Islet of Langerhans (tissue), 1 donor: ENCODE results near the gene SLC6A12.
"Not testable (repeated sequence)": the region's sequence is repeated elsewhere in the genome, so short reads cannot be mapped to it uniquely, and the experiment has no call there.

Experiments
- FAIRE-seq: peaks from one replicate; lab custom pipeline; 2011; peaks lifted over from hg19 to GRCh38; lab: Jason Lieb, UNC

SLC6A12 gene

GRCh38 chr12:197347-197746 is 16.6 kb downstream of the SLC6A12 start:
- no peak for FAIRE-seq

- no peak for FAIRE-seq
Measured at GRCh38 chr12:196436-196835, 17.5 kb downstream of the SLC6A12 start.

DNA sequence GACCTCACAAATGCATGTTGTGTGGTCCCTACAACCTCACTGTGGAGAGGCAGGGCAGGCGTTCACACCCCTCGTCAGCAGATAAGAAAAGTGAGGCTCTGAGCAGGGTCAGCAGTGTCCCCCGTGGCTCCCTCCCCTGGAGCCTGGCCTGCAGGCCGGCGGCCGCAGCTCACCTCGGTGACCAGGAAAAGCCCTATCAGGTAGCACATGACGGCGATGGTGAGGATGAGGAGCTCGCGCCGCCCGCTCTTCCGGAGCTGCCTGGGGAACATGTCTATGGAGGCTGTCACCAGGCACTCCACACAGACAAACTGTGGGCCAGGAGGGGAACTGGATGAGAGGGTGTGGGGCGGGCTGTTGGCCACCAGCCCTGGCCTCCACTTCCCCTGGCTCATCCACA is 18.0 kb downstream of the SLC6A12 start:
- FAIRE-seq: no peak

- no peak for FAIRE-seq
Measured at GRCh38 chr12:195156-195555, 18.8 kb downstream of the SLC6A12 start.

DNA sequence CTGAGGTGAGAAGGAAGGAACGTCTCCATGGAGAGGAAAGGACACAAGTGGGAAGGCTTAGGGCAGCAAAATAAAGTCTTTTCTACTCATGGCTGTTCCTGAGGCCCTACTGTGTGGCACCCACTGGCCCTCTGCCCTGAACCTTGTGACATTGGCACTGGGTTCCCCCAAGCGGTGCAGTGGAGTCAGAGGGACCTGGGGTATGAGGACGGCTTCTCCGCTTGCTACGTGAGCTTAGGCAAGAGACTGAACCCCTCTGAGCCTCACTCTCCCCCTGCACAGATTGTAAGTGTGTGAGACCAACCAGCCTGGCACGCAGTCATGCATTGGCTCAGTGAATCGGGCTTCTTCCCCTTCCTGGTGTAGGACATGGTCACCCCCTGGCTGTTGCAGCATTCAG is 19.7 kb downstream of the SLC6A12 start:
- FAIRE-seq: no peak

- no peak for FAIRE-seq
Measured at GRCh38 chr12:193261-193660, 20.7 kb downstream of the SLC6A12 start.

- no peak for FAIRE-seq
Measured at GRCh38 chr12:191541-191940, 22.4 kb downstream of the SLC6A12 start.

DNA sequence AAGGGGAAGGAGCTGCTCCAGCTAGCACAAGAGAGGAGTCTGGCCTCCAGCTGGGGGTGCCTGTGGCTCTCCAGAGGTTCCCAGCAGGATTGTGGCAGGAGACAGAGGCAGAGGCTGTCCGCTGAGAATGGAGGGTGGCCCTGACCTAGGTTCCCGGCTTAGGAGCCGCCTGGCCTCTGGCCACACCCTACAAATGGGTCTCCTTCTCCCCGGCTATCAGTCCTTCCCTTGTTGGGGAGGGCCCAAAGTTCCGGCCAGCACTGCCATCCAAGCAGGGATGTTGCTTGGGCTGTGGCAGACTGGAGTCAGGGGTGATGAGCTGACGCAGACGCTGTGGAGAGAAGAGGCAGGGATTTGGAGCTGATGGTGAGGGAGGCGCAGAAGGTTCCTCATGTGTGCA is 23.1 kb downstream of the SLC6A12 start:
- no peak for FAIRE-seq

DNA sequence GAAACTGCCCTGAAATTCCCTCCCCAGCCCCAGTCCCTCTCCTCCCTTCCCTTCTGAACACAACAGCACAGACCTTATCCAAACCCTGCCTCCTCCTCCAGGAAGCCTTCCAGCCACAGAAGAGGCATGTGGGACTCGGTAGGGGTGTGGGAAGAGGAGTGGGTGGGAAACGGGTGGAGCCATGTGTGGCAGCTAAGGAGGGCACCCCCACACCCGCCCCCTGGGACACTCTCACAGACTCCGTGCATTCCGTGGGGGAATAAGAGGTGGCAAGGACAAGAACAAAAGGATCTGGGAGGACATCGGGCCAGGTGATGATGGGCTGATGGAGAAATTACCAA is 24.4 kb downstream of the SLC6A12 start:
- no peak for FAIRE-seq

GRCh38 chr12:188910-189621 is 24.9 kb downstream of the SLC6A12 start:
- no peak for FAIRE-seq

- not testable (repeated sequence) for FAIRE-seq
Measured at GRCh38 chr12:187986-188909, 25.7 kb downstream of the SLC6A12 start.

GRCh38 chr12:186006-186625 is 27.8 kb downstream of the SLC6A12 start:
- no peak for FAIRE-seq

DNA sequence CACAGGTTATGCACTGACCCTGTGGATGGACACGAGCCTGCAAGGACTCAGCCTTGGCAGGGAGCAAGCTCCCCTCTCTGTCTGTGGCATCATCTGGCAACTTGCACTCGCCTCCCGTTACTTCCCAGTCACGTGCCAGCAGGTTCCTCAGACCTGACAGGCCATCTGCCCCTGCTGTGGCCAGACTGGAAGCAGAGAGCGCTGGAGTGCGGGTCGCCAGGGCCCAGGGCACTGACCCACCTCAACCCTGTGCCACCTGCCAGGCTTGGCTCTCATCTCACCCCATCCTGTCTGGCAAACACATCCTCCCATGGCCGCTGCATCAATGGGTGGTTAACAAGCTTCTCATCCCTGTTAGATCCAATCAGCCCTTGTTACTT is 28.4 kb downstream of the SLC6A12 start:
- no peak for FAIRE-seq

- no peak for FAIRE-seq
Measured at GRCh38 chr12:184811-185575, 29.0 kb downstream of the SLC6A12 start.

- FAIRE-seq: no peak
Measured at GRCh38 chr12:182381-182892, 31.5 kb downstream of the SLC6A12 start.

DNA sequence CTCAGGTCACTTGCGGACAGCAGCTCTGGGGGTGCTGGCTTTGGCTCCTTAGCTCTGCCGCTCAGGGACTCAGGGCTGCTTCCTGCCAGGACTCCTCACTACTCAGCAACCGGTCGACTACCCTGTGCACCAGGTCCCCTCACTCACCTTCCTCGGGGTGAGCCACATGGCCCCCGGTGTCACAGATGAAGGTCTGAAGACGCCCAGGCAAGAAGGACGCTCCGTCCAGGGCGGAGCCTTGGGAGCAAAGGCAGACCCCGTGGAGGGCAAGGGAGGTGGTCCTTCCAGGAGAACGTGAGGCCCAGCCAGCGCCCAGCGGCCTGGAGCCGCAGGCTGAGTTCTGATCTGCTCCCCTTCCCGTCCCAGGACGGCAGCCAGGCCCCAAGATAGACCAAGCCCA is 32.0 kb downstream of the SLC6A12 start:
- FAIRE-seq: no peak

DNA sequence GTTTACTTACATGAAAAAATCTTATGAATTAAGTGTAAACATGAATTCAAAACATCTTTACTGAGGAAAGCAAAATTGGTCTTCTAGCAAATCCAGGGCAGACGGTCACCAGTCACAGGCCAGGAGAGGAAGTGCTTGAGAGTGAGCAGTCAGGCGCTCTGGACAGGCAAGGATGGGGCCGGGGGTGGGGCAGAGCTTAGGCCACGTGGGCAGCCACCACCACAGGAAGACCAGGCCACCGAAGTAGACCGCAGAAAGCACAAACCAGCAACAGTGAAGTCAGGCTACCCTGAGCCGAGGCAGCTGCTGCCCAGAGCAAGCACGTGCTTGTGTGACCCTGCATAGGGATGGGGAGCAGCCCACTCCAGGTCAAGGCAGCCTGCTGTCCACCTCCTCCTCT is 33.5 kb downstream of the SLC6A12 start:
- no peak for FAIRE-seq

- no peak for FAIRE-seq
Measured at GRCh38 chr12:179885-180284, 34.1 kb downstream of the SLC6A12 start.

DNA sequence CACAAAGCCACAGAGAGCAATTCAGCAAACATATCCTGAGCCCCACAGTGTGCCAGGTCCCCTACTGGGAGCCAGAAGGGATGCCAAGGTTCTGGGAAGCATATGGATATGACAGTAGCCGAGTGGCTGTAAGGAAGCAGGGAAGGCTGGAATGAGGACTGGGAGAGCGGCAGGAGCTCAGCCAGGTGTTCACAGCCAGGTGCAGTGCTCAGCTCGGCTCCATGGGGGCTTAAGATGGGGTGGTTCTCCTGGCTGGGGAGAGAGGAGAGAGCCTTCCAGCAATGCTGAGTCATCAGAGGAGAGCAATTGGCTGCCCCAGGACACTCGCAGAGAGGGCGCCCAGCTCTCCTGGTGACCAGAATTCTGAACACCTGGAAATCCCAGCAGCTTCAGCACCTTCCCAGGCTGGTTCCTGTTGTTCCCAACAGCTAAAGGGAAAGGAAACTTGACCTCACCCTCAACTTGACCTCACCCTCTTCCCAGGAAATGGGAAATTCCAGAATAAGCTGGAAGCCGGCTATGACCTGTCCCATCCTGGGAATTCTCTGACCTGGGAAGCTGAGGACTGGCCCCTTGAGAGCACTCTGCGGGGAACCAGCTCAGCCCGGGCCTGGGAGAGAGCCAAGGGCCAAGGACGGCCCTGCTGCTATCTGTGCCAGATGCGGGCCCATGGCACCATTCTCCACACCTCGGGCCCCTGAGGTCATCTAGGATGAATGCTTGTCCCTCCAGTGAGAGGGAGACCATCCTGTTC is 34.6 kb downstream of the SLC6A12 start:
- FAIRE-seq: no peak

- FAIRE-seq: no peak
Measured at GRCh38 chr12:178829-179109, 35.2 kb downstream of the SLC6A12 start.

- no peak for FAIRE-seq
Measured at GRCh38 chr12:177980-178828, 35.8 kb downstream of the SLC6A12 start.
